ENCODE measurements around the gene CYSTM1.

- TF ChIP-seq, protein P1, sequence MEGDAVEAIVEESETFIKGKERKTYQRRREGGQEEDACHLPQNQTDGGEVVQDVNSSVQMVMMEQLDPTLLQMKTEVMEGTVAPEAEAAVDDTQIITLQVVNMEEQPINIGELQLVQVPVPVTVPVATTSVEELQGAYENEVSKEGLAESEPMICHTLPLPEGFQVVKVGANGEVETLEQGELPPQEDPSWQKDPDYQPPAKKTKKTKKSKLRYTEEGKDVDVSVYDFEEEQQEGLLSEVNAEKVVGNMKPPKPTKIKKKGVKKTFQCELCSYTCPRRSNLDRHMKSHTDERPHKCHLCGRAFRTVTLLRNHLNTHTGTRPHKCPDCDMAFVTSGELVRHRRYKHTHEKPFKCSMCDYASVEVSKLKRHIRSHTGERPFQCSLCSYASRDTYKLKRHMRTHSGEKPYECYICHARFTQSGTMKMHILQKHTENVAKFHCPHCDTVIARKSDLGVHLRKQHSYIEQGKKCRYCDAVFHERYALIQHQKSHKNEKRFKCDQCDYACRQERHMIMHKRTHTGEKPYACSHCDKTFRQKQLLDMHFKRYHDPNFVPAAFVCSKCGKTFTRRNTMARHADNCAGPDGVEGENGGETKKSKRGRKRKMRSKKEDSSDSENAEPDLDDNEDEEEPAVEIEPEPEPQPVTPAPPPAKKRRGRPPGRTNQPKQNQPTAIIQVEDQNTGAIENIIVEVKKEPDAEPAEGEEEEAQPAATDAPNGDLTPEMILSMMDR (conservative IDR thresholded peaks at IDR 0.05), result no peak
- TF ChIP-seq EZH2 (IDR thresholded peaks at IDR 0.05; ENCODE audit: low read depth), result no peak
These were observed 40.3 kb downstream of the CYSTM1 start for GRCh38 chr5:140215276-140215675.
